Superior temporal gyrus (tissue), 1 donor: Measurements from ENCODE around the gene LITAFD.
A peak's percentile ranks its signal among the peaks of the same experiment; 100 is the strongest.
"Not testable (repeated sequence)": the region's sequence is repeated elsewhere in the genome, so short reads cannot be mapped to it uniquely, and the experiment has no call there.

Experiments used
- DNase-seq: peaks from one replicate; pipeline ENCODE4 v3.0.0-alpha.2; 2016; ENCODE audit errors: extremely low spot score

The LITAFD gene

DNA sequence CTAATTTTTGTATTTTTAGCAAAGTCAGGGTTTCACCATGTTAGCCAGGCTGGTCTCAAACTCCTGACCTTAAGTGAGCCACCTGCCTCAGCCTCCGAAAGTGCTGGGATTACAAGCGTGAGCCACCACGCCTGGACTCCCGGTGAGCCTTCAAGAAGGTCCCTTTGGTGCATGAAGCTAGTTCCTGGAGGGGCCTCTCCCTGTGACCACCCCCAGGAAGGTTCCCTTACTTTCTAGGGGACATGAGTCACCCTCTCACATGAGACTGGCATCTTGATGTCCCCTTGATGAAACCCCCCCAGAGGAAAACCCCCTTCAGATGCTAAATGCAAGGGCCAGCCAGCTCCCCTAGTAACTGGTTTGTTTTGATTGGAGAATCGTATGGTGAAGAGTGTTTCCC, 26.2 kb upstream of the LITAFD start:
- no peak for DNase-seq

DNA sequence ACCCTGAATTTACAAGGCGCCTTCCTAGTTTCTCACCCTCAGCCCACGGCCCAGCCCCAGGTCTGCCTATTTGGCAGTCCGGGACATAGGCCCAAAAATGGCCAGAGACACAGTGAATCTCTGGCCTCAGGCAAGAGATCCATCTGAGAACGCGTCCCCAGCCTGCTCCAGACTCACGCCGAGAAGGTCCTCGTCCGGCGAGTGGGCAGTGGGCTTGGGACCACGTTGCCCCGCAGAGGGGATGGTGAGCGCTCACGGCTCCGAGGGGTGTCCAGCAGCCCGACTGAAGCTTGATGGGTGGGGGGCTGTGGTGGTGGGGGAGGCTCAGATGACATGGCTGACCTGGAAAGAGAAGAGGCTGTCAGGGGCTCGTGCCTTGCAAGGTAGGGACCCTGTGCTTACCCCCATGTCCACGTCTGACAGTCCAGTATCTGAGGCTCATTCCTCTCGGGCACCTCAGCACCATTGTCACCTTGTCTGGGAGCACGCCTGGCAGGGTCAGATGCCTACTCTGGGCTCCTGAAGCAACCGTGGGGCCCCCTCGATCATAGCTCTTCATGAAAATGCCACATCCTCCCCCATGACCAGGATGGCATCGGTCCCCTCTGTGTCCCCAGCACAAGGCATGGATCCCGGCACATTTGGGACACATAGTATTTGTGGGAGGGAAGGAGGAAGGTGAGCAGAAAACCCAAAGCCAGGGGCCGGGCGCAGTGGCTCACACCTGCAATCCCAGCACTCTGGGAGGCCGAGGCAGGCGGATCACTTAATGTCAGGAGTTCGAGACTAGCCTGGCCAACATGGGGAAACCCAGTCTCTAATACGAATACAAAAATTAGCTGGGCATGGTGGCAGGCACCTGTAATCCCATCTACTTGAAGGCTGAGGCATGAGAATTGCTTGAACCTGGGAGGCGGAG, 22.9 kb upstream of the LITAFD start:
- no peak for DNase-seq

DNA sequence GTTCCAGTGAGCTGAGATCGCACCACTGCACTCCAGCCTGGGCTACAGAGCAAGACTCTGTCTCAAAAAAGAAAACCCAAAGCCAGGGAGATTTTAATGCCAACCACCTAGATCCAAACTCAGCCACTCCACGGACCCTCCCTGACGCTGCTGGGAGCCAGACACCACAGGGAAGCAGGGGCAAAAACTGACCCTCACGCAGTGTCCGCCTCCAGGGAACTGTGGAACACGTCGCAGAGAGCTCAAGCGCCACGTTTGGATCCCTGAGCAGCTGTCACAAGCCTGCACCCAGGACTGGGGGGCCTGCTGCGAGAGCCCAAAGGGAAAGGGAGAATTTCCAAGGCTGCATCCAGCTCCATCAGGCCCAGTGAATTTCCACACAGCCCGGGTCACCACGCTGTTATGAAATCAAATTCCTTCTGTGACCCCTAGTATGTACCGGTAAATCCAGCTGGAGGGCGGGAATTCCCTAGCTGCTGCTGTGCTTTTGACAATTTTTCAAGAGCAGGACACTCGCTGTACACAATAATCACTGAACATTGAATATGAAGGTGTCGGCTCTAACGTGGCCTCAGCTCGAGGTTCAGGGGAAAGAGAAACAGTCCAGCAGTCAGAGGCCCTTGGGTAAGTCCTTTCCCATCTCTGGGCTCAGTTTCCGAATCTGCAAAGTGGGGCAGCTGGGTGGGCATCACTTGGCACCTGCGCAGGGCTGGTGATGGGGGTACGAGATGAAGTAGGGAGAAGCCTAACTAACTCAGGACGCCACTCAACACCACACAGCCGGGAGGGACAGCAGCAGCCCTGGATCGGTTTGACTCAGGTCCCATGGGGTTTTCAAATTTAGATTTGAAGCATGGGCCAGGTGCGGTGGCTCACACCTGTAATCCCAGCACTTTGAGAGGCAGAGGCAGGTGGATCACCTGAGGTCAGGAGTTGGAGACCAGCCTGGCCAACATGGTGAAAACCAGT, 22.0 kb upstream of the LITAFD start:
- DNase-seq: no peak

DNA sequence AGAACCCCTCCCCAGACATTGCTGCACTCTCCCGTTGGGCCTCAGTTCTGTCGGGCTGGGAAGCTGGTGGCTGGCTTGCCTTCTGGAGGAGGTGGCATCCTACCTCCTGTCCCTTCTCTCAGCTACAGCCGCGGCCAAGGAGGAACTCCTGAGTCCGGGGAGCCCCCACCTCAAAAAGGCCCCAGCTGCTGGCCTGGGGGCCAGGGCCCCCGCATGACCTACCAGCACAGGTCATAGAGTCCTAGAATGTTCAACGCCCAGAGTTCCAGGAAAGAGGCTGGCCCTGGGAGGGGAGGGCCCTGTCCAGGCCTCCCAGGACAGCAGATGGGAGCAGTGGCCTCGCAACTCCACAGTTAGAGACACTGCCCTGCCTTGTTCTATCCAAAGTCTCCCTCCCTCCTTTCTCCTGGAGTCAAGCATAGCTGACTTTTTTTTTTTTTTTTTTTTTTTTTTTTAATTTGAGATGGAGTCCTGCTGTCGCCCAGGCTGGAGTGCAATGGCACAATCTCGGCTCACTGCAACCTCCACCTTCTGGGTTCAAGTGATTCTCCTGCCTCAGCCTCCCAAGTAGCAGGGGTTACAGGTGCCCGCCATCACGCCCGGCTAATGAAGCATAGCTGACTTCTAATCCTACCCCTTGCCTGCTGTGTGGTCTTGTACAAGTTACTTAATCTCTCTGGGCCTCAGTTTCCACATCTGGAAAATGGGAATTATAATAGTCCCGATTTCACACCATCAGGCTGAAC, 20.4 kb upstream of the LITAFD start:
- no peak for DNase-seq

DNA sequence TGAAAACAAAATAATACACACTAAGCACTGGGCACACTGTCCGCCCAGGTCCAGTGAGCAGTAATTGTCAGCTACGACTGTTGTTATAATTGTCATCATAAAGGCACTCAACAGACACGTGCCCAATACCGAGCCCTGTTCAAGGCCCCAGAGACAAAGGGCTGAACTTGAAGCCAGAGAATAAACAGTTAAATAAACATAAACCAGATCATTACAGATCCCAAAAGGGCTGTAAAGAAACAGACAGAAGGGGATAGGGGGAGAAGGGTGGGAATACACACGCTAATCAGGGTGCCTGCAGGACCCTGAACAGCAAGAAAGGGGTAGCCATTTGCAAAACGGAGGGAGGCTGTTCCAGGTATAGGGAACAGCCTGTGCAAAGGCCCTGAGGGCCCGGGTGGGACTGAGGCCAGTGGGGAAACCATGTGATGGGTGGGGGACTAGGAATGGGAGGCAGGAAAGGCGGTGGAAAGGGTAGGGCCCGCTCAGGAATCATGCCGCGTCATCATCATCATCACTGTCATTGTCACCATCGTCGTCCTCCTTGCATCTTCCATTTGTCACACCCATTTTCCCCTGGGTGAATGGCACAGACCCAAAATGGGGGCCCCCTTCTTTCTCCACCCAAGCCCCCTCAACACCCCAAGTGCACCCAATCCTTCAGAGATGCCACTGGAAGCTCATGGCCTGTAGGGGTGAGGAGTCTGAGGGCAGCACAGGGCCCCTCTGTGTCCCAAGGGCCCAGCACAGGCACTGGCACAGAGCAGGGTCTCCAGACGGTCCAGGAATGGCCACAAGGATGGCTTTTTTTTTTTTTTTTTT, 19.6 kb upstream of the LITAFD start:
- no peak for DNase-seq

DNA sequence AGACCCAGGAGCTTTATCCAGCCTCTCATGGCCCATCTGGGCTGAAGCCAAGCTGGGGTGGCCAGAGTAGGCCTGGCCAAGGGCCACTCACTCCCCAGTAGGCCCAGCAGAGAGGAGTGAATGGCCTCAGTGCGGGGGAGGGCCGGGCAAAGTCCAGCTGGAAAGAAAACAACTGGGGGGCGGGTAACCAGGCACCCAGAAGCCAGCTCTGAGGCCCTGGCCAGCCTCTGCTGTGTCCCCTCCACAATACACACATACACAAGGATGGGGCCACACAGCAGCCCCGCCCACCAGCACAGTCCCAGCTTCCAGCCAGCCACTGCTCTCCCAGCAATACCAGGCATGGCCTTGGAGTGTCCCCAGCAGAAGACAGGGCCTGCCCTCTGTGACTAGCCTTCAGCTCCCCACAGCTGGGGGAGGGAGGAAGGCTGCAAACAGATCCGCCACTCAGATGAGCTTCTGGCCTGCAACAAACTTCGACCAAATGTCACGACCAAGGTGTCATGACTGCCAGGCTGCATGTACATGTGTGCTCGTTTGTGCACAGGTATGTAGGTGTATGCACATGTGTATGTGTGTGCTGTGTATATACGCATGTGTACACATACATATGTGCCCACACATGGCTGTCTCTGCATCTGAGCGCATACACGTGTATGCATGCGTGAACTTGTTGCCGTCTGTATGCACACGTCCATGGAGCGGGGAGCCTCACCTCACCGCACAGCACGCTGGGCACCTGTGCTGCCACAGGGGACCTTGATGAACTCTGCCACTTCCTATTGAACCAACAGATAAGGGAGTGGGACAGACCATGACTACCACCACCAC, 18.3 kb upstream of the LITAFD start:
- peak; percentile 92 for DNase-seq

DNA sequence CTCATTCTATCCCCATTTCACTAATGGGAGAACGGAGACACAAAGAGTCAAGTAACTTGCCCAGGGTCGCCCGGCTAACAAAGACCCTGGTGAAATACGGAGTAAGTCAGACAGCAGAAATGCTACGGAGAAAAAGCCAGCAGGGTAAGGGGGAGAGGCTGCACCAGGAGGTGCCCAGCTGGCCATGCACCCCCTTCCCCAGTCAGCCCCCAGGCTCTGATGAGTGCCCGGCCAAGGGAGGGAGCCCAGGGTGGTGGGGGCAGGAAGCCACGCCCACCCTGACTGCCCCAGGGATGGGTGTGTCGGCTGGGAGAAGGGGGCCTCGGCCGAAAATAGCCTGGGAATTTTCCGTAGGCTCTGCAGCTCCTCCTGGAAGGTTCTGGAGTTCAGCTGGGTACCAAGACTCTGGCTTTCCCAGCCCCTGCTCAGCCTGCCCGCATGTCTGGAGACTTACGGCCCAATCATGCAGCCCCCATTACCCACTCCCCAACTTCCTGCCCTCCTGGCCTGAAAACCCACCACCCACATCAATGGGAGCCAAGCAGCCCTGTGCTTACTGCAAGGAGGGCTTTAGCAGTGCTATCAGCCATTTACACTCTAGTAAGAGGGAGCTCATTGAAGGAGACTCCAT, 17.6 kb upstream of the LITAFD start:
- no peak for DNase-seq

DNA sequence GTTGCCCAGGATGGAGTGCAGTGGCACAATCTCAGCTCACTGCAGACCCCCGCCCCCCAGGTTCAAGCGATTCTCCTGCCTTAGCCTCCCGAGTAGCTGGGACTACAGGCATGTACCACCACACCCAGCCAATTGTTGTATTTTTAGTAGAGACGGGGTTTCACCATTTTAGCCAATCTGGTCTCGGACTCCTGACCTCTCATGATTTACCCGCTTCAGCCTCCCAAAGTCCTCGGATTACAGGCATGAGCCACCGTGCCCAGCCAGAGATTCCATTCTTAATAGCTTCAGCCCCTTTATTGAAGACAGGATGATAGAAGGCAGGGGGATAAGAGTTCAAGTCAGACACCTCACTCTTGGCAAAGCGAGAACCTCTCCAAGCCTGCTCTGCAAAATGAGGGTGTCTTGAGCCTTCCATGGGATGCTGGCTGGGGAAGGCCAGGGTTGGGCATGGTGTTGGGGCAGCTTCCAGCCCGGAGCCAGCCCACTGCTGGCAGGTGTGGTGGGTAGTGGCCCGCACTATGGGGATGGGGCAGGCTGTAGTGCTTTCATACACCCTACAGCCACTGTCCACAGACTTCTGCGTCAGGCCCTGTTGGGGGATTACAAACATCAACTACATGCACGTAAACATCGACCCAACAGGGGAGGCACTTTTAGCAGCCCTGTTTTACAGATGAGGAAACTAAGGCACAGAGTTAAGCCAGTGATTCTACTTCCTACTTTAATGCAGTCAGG, 16.8 kb upstream of the LITAFD start:
- no peak for DNase-seq

DNA sequence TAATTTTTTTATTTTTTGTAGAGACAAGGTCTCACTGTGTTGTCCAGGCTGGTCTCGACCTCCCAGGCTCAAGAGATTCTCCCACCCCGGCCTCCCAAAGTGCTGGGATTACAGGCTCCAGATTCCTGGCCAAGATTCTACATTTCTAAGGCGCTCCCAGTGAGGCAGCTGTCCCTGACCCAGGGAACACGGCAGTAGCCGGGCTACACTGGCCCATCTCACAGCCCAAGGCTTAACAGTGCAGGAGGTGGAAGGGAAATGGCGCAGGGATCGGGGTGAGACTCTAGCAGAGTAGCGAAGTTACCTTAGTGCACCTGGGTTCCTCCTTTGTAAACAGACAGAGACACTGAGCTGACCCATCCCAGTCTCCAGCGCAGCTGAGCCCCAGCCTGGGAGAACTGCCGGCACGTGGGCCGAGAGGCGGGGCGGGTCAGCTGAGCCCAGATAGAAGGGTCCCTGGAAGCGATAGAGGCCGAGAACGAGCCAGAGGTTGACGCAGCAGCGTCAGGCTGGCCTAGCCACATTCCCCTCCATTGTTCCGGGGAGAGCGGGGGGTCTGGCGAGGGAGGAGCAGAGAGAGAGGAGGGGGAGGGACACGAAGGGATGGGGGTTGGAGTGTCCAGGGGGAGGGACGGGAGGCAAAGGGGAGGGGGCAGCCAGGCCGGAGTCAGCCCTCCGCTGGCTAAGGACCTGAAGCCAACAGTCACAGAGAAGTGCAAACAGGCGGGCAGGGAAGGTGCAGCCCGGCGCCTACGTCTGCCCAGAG, 15.8 kb upstream of the LITAFD start:
- DNase-seq: peak; percentile 76

DNA sequence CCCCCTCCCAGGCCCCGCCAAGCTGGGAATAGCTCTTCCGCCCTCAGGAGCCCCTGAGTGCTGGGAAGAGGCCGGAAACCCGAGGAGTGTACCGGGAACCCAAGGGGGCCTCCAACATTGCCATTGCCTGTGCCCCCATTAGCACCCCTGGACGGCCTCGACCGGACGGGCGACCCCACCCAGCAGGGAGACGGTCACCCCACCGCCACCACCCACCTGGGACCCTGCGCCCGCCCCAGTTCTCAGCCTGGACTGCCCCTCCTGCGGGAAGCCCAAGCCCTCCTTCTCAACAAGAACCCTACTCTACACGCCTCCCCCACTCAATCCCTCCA, 15.3 kb upstream of the LITAFD start:
- no peak for DNase-seq

DNA sequence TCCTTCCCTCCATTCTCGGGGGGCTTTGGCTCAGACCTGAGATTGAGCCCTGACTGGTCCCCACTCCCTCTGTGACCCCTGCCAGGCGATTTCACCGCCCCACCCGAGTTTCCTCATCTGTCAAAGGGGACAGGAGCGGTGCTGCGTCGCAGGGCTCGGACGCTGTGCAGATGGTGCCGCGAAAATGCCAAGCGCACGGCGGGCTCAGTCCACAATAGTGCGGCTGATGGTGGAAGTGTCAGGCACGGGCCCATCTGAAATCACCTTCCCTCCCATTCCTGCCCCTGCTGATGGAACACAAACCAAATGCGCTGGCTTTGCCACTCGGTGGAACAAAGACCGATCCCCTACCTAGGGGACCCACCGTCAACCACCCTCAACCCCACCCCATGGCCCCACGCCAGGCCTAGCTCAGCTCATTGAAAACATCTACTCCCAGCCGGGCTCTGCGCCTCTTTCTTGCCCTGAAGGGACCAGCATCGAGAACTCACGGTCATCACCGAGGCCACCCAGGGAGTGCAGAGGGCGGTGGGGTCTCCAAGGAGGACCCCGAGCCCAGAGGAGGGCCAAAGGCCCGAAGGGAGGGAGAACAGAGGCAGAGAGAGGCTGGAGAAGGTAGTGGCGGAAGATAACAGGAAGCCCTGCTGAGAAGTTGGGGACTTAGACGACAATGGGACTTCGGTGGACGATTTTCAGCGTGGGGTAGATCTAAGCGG, 14.8 kb upstream of the LITAFD start:
- peak; percentile 51 for DNase-seq

DNA sequence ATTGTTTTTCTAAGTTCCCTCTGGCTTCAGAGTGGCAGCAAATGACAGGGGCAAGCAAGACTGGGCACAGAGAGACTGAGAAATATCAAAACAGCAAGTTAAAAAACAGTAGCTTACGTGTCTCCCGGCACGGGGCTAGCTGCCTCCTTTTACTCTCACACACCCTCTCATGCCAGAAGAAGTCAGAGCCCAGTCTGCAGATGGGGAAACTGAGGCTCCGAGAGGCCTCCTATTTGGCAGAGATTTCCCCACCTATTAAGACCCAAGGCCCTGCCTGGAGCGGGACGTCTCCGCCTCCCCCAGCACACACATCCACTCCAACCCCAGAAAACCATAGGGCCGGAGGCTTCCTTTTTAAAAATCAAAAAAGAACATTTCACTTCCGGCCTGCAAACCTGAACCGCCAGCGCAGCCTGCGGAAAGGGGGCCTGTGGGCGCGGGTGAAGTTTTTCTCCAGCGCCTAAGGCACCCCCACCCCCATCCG, 14.2 kb upstream of the LITAFD start:
- peak; percentile 37 for DNase-seq

DNA sequence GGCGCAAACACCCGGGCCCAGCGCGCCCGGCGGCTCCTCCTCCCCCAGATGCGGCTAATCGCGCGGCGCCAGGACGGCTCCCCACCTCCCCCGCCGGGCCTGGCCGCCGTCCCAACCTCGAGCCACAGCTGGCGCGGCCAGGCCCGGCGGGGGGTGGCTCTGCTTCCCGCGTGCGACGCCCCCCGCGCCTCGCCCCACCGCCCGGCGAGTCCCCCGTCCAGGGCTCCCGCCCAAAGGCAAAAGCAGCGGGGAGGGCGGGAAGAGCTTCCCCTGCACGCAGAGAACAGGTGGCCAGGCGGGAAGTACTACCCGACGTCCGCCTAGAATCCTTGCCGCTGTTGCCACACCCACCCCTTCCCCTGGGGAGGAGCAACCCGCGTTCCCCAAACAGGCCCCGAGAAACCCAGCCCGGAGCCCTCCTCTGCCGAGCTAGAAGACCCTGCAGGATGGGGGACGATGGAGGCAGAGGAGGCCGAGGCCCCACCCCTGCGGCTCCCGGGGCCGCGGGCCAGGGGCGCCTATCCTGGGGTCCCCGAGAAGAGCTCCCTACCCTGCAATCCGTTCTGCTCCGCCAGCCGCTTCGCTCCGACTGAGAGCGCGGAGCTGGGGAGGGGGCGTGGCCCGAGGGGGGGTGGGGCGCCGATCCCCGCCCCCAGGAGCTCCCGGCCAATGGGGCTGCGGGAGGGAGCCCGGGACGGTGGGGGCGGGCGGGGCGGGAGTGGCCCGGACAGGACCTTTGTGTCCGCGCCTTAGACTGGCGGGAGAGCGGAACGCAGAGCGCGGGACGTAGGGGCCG, 13.5 kb upstream of the LITAFD start, which contains the start of gene CARHSP1:
Gene CARHSP1, minus strand, starts transcription at position 591 of the 796 bp plus-strand sequence. CDS start 9,678 bp downstream, outside the sequence.
- DNase-seq: peak; percentile 82

DNA sequence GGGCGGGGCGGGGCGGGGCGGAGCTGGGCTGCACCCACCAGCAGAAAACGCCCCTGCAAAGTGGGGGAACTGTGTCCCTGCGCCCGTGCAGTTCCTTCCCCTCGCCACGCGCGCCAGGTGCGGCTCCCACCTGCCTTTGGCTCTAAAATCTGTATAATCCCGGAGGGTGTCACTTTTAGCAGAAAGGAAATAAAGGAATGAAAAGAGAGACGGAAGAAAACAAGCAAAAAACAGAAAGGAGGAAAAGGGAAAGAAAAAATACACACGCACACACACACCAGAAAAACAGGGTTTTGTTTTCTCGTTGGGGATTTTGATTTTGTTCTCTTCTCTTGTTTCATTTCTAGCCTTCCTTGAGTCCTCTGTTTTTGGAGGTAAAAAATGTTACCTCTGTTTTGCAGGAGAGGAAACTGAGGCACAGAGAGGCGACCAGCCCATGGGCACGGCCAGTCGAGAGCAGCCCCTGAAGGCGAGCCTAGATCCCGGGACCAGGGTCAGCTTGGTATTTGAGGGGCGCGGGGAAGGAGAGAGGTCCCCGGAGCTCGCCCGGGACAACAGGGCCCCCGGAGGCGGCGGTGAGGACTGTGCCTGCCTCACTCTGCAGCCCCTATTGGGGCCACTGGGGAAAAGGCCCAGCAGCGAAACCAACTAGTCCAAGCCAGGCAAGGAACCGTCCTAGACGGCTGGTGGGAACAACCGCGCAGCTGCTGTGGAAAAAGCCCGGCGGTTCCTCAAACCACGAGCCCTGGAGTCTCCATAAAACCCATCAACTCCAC, 12.8 kb upstream of the LITAFD start:
- no peak for DNase-seq

DNA sequence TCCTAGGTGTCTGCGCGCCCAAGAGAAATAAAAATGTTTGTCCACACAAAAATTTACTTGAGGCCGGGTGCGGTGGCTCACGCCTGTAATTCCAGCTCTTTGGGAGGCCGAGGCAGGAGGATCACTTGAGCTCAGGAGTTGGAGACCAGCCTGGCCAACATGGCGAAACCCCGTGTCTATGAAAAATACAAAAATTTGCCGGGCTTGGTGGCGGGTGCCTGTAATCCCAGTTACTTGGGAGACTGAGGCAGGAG, 12.2 kb upstream of the LITAFD start:
- not testable (repeated sequence) for DNase-seq

DNA sequence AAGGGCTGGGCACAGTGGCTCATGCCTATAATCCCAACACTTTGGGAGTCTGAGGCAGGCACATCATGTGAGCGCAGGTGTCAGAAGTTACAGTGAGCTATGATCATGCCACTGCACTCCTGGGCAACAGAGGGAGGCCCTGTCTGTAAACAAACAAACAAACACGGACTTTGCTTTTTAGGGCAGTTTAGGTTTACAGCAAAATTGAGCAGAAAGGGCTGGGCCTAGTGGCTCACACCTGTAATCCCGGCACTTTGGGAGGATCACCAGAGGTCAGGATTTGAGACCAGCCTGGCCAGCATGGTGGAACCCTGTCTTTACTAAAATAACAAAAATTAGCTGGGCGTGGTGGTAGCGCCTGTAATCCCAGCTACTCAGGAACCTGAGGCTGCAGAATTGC, 10.1 kb upstream of the LITAFD start:
- no peak for DNase-seq
